ENCODE results near the gene WNT7B.

WNT7B gene

DNA sequence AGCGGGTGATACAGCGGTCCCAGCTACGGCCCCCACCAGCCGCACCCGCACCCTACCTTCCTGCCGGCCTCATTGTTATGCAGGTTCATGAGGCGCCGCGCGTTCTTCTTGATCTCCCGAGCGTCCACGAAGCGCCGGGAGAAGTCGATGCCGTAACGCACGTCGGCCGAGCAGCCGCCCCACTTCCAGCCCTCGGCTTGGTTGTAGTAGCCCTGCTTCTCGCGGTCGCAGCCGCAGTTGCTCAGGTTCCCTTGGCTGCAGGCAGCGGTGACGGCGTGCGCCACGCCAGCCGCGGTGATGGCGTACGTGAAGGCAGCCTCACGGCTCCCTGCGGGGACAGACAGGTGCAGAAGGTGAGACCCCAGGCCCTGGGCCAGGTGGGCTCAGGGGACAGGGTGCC is 45.9 kb downstream of the WNT7B start:
- no peaks in the 10 kb centered on the region; the same call in 1 of the 2 replicates for H3K36me3 ChIP-seq (ENCODE audit: insufficient read depth, low read length)
- H3K9me3 ChIP-seq (ENCODE audit: insufficient read depth, low read depth, low read length) = no peaks in the 10 kb centered on the region
- H3K4me2 ChIP-seq (ENCODE audit: low read depth, low read length, poor library complexity, severe bottlenecking) = no peak overlapping the region
- H3F3A ChIP-seq (ENCODE audit: low read depth) = no peaks in the 10 kb centered on the region
- no peaks in the 10 kb centered on the region for H3K4me1 ChIP-seq (ENCODE audit: insufficient read depth, low read length, poor library complexity, severe bottlenecking)
- no peaks in the 10 kb centered on the region for H3K27me3 ChIP-seq (ENCODE audit: insufficient read depth, low read length, poor library complexity, severe bottlenecking)
- no peaks in the 10 kb centered on the region for H3K9me2 ChIP-seq (replicated peaks; ENCODE audit: low read depth, low read length)
- no peak overlapping the region for H3K4me3 ChIP-seq (ENCODE audit: low read length, poor library complexity, severe bottlenecking)
- no peak overlapping the region for H2AFZ ChIP-seq (ENCODE audit: low read length)
- H3K79me2 ChIP-seq (ENCODE audit: insufficient read depth, low read length) = no peaks in the 10 kb centered on the region
- no peaks in the 10 kb centered on the region for H4K20me1 ChIP-seq (ENCODE audit: insufficient read depth, low read length, poor library complexity, severe bottlenecking)
- H3K9ac ChIP-seq (ENCODE audit: low read depth, low read length, poor library complexity, severe bottlenecking) = no peak overlapping the region
- TF ChIP-seq, protein P1, sequence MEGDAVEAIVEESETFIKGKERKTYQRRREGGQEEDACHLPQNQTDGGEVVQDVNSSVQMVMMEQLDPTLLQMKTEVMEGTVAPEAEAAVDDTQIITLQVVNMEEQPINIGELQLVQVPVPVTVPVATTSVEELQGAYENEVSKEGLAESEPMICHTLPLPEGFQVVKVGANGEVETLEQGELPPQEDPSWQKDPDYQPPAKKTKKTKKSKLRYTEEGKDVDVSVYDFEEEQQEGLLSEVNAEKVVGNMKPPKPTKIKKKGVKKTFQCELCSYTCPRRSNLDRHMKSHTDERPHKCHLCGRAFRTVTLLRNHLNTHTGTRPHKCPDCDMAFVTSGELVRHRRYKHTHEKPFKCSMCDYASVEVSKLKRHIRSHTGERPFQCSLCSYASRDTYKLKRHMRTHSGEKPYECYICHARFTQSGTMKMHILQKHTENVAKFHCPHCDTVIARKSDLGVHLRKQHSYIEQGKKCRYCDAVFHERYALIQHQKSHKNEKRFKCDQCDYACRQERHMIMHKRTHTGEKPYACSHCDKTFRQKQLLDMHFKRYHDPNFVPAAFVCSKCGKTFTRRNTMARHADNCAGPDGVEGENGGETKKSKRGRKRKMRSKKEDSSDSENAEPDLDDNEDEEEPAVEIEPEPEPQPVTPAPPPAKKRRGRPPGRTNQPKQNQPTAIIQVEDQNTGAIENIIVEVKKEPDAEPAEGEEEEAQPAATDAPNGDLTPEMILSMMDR (conservative IDR thresholded peaks at IDR 0.05; ENCODE audit: low read length) = no peak
- TF ChIP-seq EZH2phosphoT487 (IDR thresholded peaks at IDR 0.05; ENCODE audit: borderline replicate concordance) = no peak

DNA sequence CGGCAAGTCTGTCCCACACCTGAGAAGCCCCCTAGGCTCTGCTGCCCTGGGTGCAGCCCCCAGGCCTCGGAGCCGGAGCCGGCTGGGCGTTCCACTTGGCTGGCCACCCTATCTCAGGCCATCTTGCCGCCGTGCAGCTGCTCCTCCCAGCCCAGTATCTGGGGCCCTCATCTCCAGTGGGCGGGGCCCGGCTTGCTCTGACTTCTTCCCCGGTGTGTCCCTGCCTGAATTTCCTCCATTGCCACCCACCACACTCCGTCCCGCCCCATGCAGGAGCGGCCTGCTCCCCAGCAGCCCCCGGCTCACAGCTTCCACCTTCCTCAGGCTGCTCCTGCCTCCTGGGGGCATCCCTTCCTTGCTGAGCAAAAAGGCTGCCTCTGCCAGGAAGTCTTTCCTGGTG is 46.6 kb downstream of the WNT7B start:
- Histone ChIP-seq H3K9me2 (replicated peaks; ENCODE audit: low read depth, low read length) (no peaks in the 10 kb centered on the region), H3K36me3 (ENCODE audit: insufficient read depth, low read length) (no peaks in the 10 kb centered on the region; the same call in 1 of the 2 replicates), H3K4me1 (ENCODE audit: insufficient read depth, low read length, poor library complexity, severe bottlenecking) (no peaks in the 10 kb centered on the region), H3K9ac (ENCODE audit: low read depth, low read length, poor library complexity, severe bottlenecking) (no peak overlapping the region), H3K27me3 (ENCODE audit: insufficient read depth, low read length, poor library complexity, severe bottlenecking) (no peaks in the 10 kb centered on the region), H2AFZ (ENCODE audit: low read length) (no peak overlapping the region), H3F3A (ENCODE audit: low read depth) (no peaks in the 10 kb centered on the region), H3K9me3 (ENCODE audit: insufficient read depth, low read depth, low read length) (no peaks in the 10 kb centered on the region), H3K4me3 (ENCODE audit: low read length, poor library complexity, severe bottlenecking) (no peak overlapping the region), H3K79me2 (ENCODE audit: insufficient read depth, low read length) (no peaks in the 10 kb centered on the region), H4K20me1 (ENCODE audit: insufficient read depth, low read length, poor library complexity, severe bottlenecking) (no peaks in the 10 kb centered on the region), H3K4me2 (ENCODE audit: low read depth, low read length, poor library complexity, severe bottlenecking) (no peak overlapping the region)
- TF ChIP-seq EZH2phosphoT487 (IDR thresholded peaks at IDR 0.05; ENCODE audit: borderline replicate concordance) = no peak
- TF ChIP-seq, protein P1 (conservative IDR thresholded peaks at IDR 0.05; ENCODE audit: low read length) = no peak

DNA sequence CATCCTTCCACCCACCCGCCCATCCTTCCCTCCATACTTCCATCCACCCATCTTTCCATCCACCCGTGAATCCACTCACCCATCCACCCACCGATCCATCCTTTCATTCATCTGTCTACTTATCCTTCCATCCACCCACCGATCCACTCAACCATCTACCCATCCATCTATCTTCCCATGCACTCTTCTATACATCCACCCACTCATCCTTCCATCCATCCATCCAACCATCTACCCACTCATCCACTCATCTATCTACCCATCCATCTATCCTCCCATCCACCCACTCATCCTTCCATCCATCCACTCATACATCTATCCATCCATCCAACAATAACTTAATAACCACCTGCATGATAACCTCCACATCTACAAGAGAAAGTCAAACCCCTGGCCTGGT is 47.3 kb downstream of the WNT7B start:
- Histone ChIP-seq H3K27me3 (ENCODE audit: insufficient read depth, low read length, poor library complexity, severe bottlenecking) (no peaks in the 10 kb centered on the region), H4K20me1 (ENCODE audit: insufficient read depth, low read length, poor library complexity, severe bottlenecking) (no peaks in the 10 kb centered on the region), H3K9me3 (ENCODE audit: insufficient read depth, low read depth, low read length) (no peaks in the 10 kb centered on the region), H3K4me2 (ENCODE audit: low read depth, low read length, poor library complexity, severe bottlenecking) (no peak overlapping the region), H3K9me2 (replicated peaks; ENCODE audit: low read depth, low read length) (no peaks in the 10 kb centered on the region), H3K4me1 (ENCODE audit: insufficient read depth, low read length, poor library complexity, severe bottlenecking) (no peaks in the 10 kb centered on the region), H3K36me3 (ENCODE audit: insufficient read depth, low read length) (no peaks in the 10 kb centered on the region; the same call in 1 of the 2 replicates), H2AFZ (ENCODE audit: low read length) (no peak overlapping the region), H3K4me3 (ENCODE audit: low read length, poor library complexity, severe bottlenecking) (no peak overlapping the region), H3K9ac (ENCODE audit: low read depth, low read length, poor library complexity, severe bottlenecking) (no peak overlapping the region), H3F3A (ENCODE audit: low read depth) (no peaks in the 10 kb centered on the region), H3K79me2 (ENCODE audit: insufficient read depth, low read length) (no peaks in the 10 kb centered on the region)
- no peak for TF ChIP-seq EZH2phosphoT487 (IDR thresholded peaks at IDR 0.05; ENCODE audit: borderline replicate concordance)
- TF ChIP-seq, protein P1 (conservative IDR thresholded peaks at IDR 0.05; ENCODE audit: low read length) = no peak

Measured in Loucy (cell line).